ENCODE results near the gene BCAS3. TPM values are rescaled to one million over a fixed set of nuclear protein-coding genes. Genes with fewer than 3 reads are reported as not detected.

The BCAS3 gene
- total RNA-seq, 1 experiment from 2014 or later = 26.3 TPM

- no peak for TF ChIP-seq EGR1 (IDR thresholded peaks at IDR 0.05; ENCODE audit: low read depth)
- TF ChIP-seq ZNF274 (IDR thresholded peaks at IDR 0.05; ENCODE audit: low read depth, low read length) = no peak
- no peak for TF ChIP-seq EZH2phosphoT487 (IDR thresholded peaks at IDR 0.05; ENCODE audit: borderline replicate concordance)
- TF ChIP-seq EZH2 (IDR thresholded peaks at IDR 0.05) = no peak
- TF ChIP-seq SP1 (IDR thresholded peaks at IDR 0.05; ENCODE audit: low read depth) = no peak
- no peak for TF ChIP-seq TCF7L2 (IDR thresholded peaks at IDR 0.05; ENCODE audit: borderline replicate concordance, extremely low read depth, insufficient read depth, insufficient read length)
- TF ChIP-seq POLR2AphosphoS5 (IDR thresholded peaks at IDR 0.05; ENCODE audit: low read depth, low read length) = no peak
- TF ChIP-seq, protein P1, sequence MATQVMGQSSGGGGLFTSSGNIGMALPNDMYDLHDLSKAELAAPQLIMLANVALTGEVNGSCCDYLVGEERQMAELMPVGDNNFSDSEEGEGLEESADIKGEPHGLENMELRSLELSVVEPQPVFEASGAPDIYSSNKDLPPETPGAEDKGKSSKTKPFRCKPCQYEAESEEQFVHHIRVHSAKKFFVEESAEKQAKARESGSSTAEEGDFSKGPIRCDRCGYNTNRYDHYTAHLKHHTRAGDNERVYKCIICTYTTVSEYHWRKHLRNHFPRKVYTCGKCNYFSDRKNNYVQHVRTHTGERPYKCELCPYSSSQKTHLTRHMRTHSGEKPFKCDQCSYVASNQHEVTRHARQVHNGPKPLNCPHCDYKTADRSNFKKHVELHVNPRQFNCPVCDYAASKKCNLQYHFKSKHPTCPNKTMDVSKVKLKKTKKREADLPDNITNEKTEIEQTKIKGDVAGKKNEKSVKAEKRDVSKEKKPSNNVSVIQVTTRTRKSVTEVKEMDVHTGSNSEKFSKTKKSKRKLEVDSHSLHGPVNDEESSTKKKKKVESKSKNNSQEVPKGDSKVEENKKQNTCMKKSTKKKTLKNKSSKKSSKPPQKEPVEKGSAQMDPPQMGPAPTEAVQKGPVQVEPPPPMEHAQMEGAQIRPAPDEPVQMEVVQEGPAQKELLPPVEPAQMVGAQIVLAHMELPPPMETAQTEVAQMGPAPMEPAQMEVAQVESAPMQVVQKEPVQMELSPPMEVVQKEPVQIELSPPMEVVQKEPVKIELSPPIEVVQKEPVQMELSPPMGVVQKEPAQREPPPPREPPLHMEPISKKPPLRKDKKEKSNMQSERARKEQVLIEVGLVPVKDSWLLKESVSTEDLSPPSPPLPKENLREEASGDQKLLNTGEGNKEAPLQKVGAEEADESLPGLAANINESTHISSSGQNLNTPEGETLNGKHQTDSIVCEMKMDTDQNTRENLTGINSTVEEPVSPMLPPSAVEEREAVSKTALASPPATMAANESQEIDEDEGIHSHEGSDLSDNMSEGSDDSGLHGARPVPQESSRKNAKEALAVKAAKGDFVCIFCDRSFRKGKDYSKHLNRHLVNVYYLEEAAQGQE (IDR thresholded peaks at IDR 0.05; ENCODE audit: low read depth) = no peak
Measured at GRCh38 chr17:60899115-60899514, 221.5 kb downstream of the BCAS3 start (continued).

GRCh38 chr17:60900688-60901087 is 223.0 kb downstream of the BCAS3 start:
- ATAC-seq (no peak), DNase-seq (ENCODE audit: low read depth, low spot score) (no peak)
- H3K9me3 ChIP-seq (ENCODE audit: control insufficient read depth in 1 of 2, insufficient read depth in 1 of 2, low read depth in 1 of 2, low read length in 2 of 2) = no peaks in the 10 kb centered on the region
- no peak overlapping the region for H3K4me3 ChIP-seq (replicated peaks in 1 of 2; ENCODE audit: low read depth in 1 of 2, low read length in 2 of 2)
- no peaks in the 10 kb centered on the region for H3K79me2 ChIP-seq (ENCODE audit: insufficient read depth, low read length)
- ChIA-PET RAD21 (ENCODE audit: low non-redundant PET in 1 of 2, low total read pairs in 2 of 2, uncharacterized antibody in 2 of 2, unreplicated experiment in 2 of 2) (no interaction called here), CTCF (interaction anchor here (0.6 kb wide), 1 partner anchor 193 kb away, joined by 3 read pairs; no protein-coding TSS in a partner anchor), POLR2A (no interaction called here)
- no peaks in the 10 kb centered on the region for H4K20me1 ChIP-seq (ENCODE audit: insufficient read depth)
- H3K4me2 ChIP-seq (ENCODE audit: low read length) = no peak overlapping the region
- H2AFZ ChIP-seq (ENCODE audit: low read depth, low read length, poor library complexity, severe bottlenecking) = no peak overlapping the region
- H3K9me2 ChIP-seq (ENCODE audit: insufficient read depth) = no peaks in the 10 kb centered on the region
- intact Hi-C loops (cut with micrococcal nuclease) = no loop called here
- H3K27ac ChIP-seq (ENCODE audit: low read depth, low read length) = no peak overlapping the region
- TF ChIP-seq JUND (IDR thresholded peaks at IDR 0.05) (no peak), YY1 (IDR thresholded peaks at IDR 0.05; ENCODE audit: extremely low read depth, insufficient replicate concordance, low read depth, low read length) (no peak), ZNF274 (IDR thresholded peaks at IDR 0.05; ENCODE audit: low read depth, low read length) (no peak), POLR2AphosphoS5 (IDR thresholded peaks at IDR 0.05; ENCODE audit: low read depth, low read length) (no peak), EGR1 (IDR thresholded peaks at IDR 0.05; ENCODE audit: low read depth) (no peak), ZFX (IDR thresholded peaks at IDR 0.05) (no peak), SIN3A (IDR thresholded peaks at IDR 0.05; ENCODE audit: low read depth) (no peak), CEBPB (IDR thresholded peaks at IDR 0.05; ENCODE audit: low read depth) (no peak), POLR2A (IDR thresholded peaks at IDR 0.05; ENCODE audit: borderline replicate concordance, extremely low read depth, insufficient read depth, insufficient read length) (no peak), FOSL1 (IDR thresholded peaks at IDR 0.05; ENCODE audit: low read depth) (no peak)
- TF ChIP-seq, protein P1 (IDR thresholded peaks at IDR 0.05; ENCODE audit: low read depth) = no peak
- TF ChIP-seq, protein P2, sequence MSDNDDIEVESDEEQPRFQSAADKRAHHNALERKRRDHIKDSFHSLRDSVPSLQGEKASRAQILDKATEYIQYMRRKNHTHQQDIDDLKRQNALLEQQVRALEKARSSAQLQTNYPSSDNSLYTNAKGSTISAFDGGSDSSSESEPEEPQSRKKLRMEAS (IDR thresholded peaks at IDR 0.05) = no peak
- TF ChIP-seq, protein P3, sequence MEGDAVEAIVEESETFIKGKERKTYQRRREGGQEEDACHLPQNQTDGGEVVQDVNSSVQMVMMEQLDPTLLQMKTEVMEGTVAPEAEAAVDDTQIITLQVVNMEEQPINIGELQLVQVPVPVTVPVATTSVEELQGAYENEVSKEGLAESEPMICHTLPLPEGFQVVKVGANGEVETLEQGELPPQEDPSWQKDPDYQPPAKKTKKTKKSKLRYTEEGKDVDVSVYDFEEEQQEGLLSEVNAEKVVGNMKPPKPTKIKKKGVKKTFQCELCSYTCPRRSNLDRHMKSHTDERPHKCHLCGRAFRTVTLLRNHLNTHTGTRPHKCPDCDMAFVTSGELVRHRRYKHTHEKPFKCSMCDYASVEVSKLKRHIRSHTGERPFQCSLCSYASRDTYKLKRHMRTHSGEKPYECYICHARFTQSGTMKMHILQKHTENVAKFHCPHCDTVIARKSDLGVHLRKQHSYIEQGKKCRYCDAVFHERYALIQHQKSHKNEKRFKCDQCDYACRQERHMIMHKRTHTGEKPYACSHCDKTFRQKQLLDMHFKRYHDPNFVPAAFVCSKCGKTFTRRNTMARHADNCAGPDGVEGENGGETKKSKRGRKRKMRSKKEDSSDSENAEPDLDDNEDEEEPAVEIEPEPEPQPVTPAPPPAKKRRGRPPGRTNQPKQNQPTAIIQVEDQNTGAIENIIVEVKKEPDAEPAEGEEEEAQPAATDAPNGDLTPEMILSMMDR (IDR thresholded peaks at IDR 0.05 in 2 of 3, conservative IDR thresholded peaks at IDR 0.05 in 1 of 3; ENCODE audit: borderline replicate concordance in 1 of 3, insufficient read depth in 1 of 3, low read depth in 2 of 3, low read length in 2 of 3) = no peak
- H3K36me3 ChIP-seq (ENCODE audit: control insufficient read depth in 1 of 2, insufficient read depth in 2 of 2, low read length in 2 of 2) = no peaks in the 10 kb centered on the region
- no peaks in the 10 kb centered on the region for H3K27me3 ChIP-seq (ENCODE audit: insufficient read depth, low read length)
- no peak overlapping the region for H3K9ac ChIP-seq (ENCODE audit: low read length)
- no peaks in the 10 kb centered on the region for H3K4me1 ChIP-seq (ENCODE audit: control insufficient read depth in 1 of 2, insufficient read depth in 2 of 2, low read length in 2 of 2)
- no TSS peak for BruUV-seq (replicated peaks)

Data from HCT116 (cell line).